CD4-positive, alpha-beta T cell treated with Interleukin-17A for 1 hour (primary cell): ENCODE data around the gene GLB1L2.

ENCODE experiments used
- DNase-seq: peaks from one replicate; pipeline ENCODE4 v3.0.0-alpha.2; 2020

GLB1L2 gene

GRCh38 chr11:134349802-134350355 is 18.1 kb downstream of the GLB1L2 start:
- no peak for DNase-seq

- no peak for DNase-seq
Measured at GRCh38 chr11:134350381-134350780, 18.6 kb downstream of the GLB1L2 start.

- no peak for DNase-seq
Measured at GRCh38 chr11:134352111-134352510, 20.3 kb downstream of the GLB1L2 start.

GRCh38 chr11:134355136-134355535 is 23.3 kb downstream of the GLB1L2 start:
- no peak for DNase-seq

GRCh38 chr11:134355656-134356055 is 23.9 kb downstream of the GLB1L2 start:
- no peak for DNase-seq

GRCh38 chr11:134356656-134357544 is 25.1 kb downstream of the GLB1L2 start:
- no peak for DNase-seq

- no peak for DNase-seq
Measured at GRCh38 chr11:134357545-134357839, 25.7 kb downstream of the GLB1L2 start.

GRCh38 chr11:134358165-134358855 is 26.5 kb downstream of the GLB1L2 start:
- DNase-seq: no peak

GRCh38 chr11:134358856-134359490 is 27.2 kb downstream of the GLB1L2 start:
- no peak for DNase-seq

- no peak for DNase-seq
Measured at GRCh38 chr11:134359646-134360045, 27.9 kb downstream of the GLB1L2 start.

GRCh38 chr11:134360050-134360835 is 28.5 kb downstream of the GLB1L2 start:
- DNase-seq: peak; percentile 73

- no peak for DNase-seq
Measured at GRCh38 chr11:134361661-134362060, 29.9 kb downstream of the GLB1L2 start.

- no peak for DNase-seq
Measured at GRCh38 chr11:134362192-134362901, 30.6 kb downstream of the GLB1L2 start.

- no peak for DNase-seq
Measured at GRCh38 chr11:134363161-134363560, 31.4 kb downstream of the GLB1L2 start.

- DNase-seq: no peak
Measured at GRCh38 chr11:134363592-134363991, 31.8 kb downstream of the GLB1L2 start.

- no peak for DNase-seq
Measured at GRCh38 chr11:134364261-134364660, 32.5 kb downstream of the GLB1L2 start.

GRCh38 chr11:134365011-134365925 is 33.5 kb downstream of the GLB1L2 start:
- no peak for DNase-seq

- DNase-seq: no peak
Measured at GRCh38 chr11:134366254-134366653, 34.5 kb downstream of the GLB1L2 start.

GRCh38 chr11:134367781-134368180 is 36.0 kb downstream of the GLB1L2 start:
- DNase-seq: no peak

GRCh38 chr11:134369656-134370525 is 38.1 kb downstream of the GLB1L2 start:
- DNase-seq: no peak
